HEK293 (cell line): Measurements from ENCODE around the gene MRPS10.

Experiments used
- REPIN1 ChIP-seq: fragments of 450-650 bp; formaldehyde crosslinking; IDR thresholded peaks from 2 replicates; pipeline ENCODE4 v1.5.1; 2017; ENCODE audit warnings: missing biosample characterization, missing genetic modification characterization, low read depth
- SCRT1 ChIP-seq: fragments of 450-650 bp; formaldehyde crosslinking; IDR thresholded peaks from 2 replicates; pipeline ENCODE4 v1.5.1; 2016; ENCODE audit warnings: missing biosample characterization, missing genetic modification characterization, borderline replicate concordance
- SP7 ChIP-seq: fragments of 450-650 bp; formaldehyde crosslinking; IDR thresholded peaks from 2 replicates; pipeline ENCODE4 v1.5.1; 2016; ENCODE audit warnings: missing biosample characterization, missing genetic modification characterization
- WT1 ChIP-seq: fragments of 450-650 bp; formaldehyde crosslinking; IDR thresholded peaks from 2 replicates; pipeline ENCODE4 v1.5.1; 2016; ENCODE audit warnings: missing biosample characterization, missing genetic modification characterization
- ZBTB48 ChIP-seq: fragments of 450-650 bp; formaldehyde crosslinking; IDR thresholded peaks from 2 replicates; pipeline ENCODE4 v1.5.1; 2016; ENCODE audit warnings: missing biosample characterization, missing genetic modification characterization
- ZIC2 ChIP-seq: fragments of 450-650 bp; formaldehyde crosslinking; IDR thresholded peaks from 2 replicates; pipeline ENCODE4 v1.5.1; 2016; ENCODE audit warnings: missing biosample characterization, missing genetic modification characterization
- ZNF112 ChIP-seq: fragments of 450-650 bp; formaldehyde crosslinking; IDR thresholded peaks from 2 replicates; pipeline ENCODE4 v1.5.0; 2017; ENCODE audit warnings: missing biosample characterization, missing genetic modification characterization
- ZNF16 ChIP-seq: fragments of 450-650 bp; formaldehyde crosslinking; IDR thresholded peaks from 2 replicates; pipeline ENCODE4 v1.5.1; 2016; ENCODE audit warnings: low read depth, missing biosample characterization, missing genetic modification characterization
- ZNF184 ChIP-seq: fragments of 450-650 bp; IDR thresholded peaks from 2 replicates; pipeline ENCODE4 v1.5.1; 2018; ENCODE audit warnings: missing biosample characterization, mild to moderate bottlenecking, missing genetic modification characterization
- ZNF223 ChIP-seq: fragments of 450-650 bp; formaldehyde crosslinking; IDR thresholded peaks from 2 replicates; pipeline ENCODE4 v1.5.1; 2016; ENCODE audit warnings: missing biosample characterization, missing genetic modification characterization
- ZNF423 ChIP-seq: fragments of 450-650 bp; formaldehyde crosslinking; IDR thresholded peaks from 2 replicates; pipeline ENCODE4 v1.5.1; 2016; ENCODE audit warnings: missing biosample characterization, missing genetic modification characterization
- ZNF501 ChIP-seq: fragments of 450-650 bp; formaldehyde crosslinking; IDR thresholded peaks from 2 replicates; pipeline ENCODE4 v1.5.1; 2016; ENCODE audit warnings: missing biosample characterization, missing genetic modification characterization
- ZNF664 ChIP-seq: fragments of 450-650 bp; formaldehyde crosslinking; IDR thresholded peaks from 2 replicates; pipeline ENCODE4 v1.5.1; 2016; ENCODE audit warnings: missing biosample characterization, missing genetic modification characterization
- ZXDB ChIP-seq: fragments of 450-650 bp; formaldehyde crosslinking; IDR thresholded peaks from 2 replicates; pipeline ENCODE4 v1.5.1; 2016; ENCODE audit warnings: missing biosample characterization, missing genetic modification characterization
- TF ChIP-seq, protein P1 (sequence below): fragments of 450-650 bp; formaldehyde crosslinking; IDR thresholded peaks from 2 replicates; pipeline ENCODE4 v1.5.1; 2016; ENCODE audit warnings: missing biosample characterization, missing genetic modification characterization
- TF ChIP-seq, protein P2 (sequence below): fragments of 450-650 bp; formaldehyde crosslinking; IDR thresholded peaks from 2 replicates; pipeline ENCODE4 v1.5.1; 2017; ENCODE audit warnings: missing biosample characterization, missing genetic modification characterization
- TF ChIP-seq, protein P3 (sequence below): fragments of 450-650 bp; formaldehyde crosslinking; optimal IDR thresholded peaks from 2 replicates; pipeline ENCODE3; 2016; ENCODE audit warnings: missing biosample characterization, mild to moderate bottlenecking, missing genetic modification characterization
- TF ChIP-seq, protein P4 (sequence below): fragments of 450-650 bp; formaldehyde crosslinking; IDR thresholded peaks from 2 replicates; pipeline ENCODE4 v1.5.1; 2016; ENCODE audit warnings: missing biosample characterization, missing genetic modification characterization
- TF ChIP-seq, protein P5 (sequence below): fragments of 450-650 bp; IDR thresholded peaks from 2 replicates; pipeline ENCODE4 v1.5.1; 2018; ENCODE audit warnings: missing biosample characterization, missing genetic modification characterization
- TF ChIP-seq, protein P6 (sequence below): fragments of 450-650 bp; formaldehyde crosslinking; IDR thresholded peaks from 2 replicates; pipeline ENCODE4 v1.5.1; 2016; ENCODE audit warnings: missing biosample characterization, missing genetic modification characterization
- TF ChIP-seq, protein P7 (sequence below): fragments of 450-650 bp; formaldehyde crosslinking; IDR thresholded peaks from 2 replicates; pipeline ENCODE4 v1.5.1; 2017; ENCODE audit warnings: missing biosample characterization, missing genetic modification characterization
- TF ChIP-seq, protein P8 (sequence below): fragments of 450-650 bp; formaldehyde crosslinking; IDR thresholded peaks from 2 replicates; pipeline ENCODE4 v1.5.1; 2017; ENCODE audit warnings: missing biosample characterization, mild to moderate bottlenecking, missing genetic modification characterization, moderate library complexity
- TF ChIP-seq, protein P9 (sequence below): sonication (generic); formaldehyde crosslinking; IDR thresholded peaks from 2 replicates; pipeline ENCODE4 v1.8.1; 2022; ENCODE audit warnings: mild to moderate bottlenecking, moderate library complexity, missing genetic modification reagents
- TF ChIP-seq, protein P10 (sequence below): fragments of 450-650 bp; formaldehyde crosslinking; IDR thresholded peaks from 2 replicates; pipeline ENCODE4 v1.5.1; 2016; ENCODE audit warnings: missing biosample characterization, missing genetic modification characterization, borderline replicate concordance

MRPS10 gene

DNA sequence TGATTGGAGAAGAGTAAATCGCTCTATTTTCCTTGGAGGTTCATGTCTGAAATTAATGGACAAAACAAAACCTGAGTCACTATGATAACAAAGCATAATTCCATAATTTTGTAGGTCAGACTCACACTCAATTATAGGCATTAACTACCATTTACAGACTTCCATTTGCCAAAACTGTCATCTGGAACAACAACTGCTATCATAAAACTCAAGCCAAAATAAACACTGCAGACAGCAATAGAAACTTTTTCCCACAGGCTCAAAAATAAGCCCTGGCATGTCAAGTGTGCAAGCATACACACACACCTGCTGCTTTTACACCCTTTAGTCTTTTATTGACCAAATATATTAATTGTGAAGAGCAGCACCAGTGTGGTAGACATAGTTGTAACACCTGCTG lies 7.1 kb downstream of the MRPS10 start (continued):
- no peak for TF ChIP-seq ZNF184 (tag by site-specific recombination)
- TF ChIP-seq ZNF423 (tag by site-specific recombination) = no peak
- TF ChIP-seq, protein P1, sequence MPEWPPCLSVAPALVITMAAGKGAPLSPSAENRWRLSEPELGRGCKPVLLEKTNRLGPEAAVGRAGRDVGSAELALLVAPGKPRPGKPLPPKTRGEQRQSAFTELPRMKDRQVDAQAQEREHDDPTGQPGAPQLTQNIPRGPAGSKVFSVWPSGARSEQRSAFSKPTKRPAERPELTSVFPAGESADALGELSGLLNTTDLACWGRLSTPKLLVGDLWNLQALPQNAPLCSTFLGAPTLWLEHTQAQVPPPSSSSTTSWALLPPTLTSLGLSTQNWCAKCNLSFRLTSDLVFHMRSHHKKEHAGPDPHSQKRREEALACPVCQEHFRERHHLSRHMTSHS = no peak
- no peak for TF ChIP-seq ZNF16 (tag by site-specific recombination)
- no peak for TF ChIP-seq ZNF223 (tag by site-specific recombination)
- 0 out of 2 replicates have a peak, but pooled peaks have one; percentile 16 for TF ChIP-seq ZIC2 (tag by site-specific recombination)
- TF ChIP-seq REPIN1 = no peak
- TF ChIP-seq SCRT1 = 0 out of 2 replicates have a peak, but pooled peaks have one; percentile 14
- peak; percentile 60 for TF ChIP-seq WT1
- TF ChIP-seq, protein P2, sequence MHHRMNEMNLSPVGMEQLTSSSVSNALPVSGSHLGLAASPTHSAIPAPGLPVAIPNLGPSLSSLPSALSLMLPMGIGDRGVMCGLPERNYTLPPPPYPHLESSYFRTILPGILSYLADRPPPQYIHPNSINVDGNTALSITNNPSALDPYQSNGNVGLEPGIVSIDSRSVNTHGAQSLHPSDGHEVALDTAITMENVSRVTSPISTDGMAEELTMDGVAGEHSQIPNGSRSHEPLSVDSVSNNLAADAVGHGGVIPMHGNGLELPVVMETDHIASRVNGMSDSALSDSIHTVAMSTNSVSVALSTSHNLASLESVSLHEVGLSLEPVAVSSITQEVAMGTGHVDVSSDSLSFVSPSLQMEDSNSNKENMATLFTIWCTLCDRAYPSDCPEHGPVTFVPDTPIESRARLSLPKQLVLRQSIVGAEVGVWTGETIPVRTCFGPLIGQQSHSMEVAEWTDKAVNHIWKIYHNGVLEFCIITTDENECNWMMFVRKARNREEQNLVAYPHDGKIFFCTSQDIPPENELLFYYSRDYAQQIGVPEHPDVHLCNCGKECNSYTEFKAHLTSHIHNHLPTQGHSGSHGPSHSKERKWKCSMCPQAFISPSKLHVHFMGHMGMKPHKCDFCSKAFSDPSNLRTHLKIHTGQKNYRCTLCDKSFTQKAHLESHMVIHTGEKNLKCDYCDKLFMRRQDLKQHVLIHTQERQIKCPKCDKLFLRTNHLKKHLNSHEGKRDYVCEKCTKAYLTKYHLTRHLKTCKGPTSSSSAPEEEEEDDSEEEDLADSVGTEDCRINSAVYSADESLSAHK (tag by site-specific recombination) = no peak
- TF ChIP-seq, protein P3, sequence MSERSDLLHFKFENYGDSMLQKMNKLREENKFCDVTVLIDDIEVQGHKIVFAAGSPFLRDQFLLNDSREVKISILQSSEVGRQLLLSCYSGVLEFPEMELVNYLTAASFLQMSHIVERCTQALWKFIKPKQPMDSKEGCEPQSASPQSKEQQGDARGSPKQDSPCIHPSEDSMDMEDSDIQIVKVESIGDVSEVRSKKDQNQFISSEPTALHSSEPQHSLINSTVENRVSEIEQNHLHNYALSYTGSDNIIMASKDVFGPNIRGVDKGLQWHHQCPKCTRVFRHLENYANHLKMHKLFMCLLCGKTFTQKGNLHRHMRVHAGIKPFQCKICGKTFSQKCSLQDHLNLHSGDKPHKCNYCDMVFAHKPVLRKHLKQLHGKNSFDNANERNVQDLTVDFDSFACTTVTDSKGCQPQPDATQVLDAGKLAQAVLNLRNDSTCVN (tag by site-specific recombination) = no peak
- no peak for TF ChIP-seq ZBTB48
- no peak for TF ChIP-seq ZNF501 (tag by site-specific recombination)
- TF ChIP-seq, protein P4, sequence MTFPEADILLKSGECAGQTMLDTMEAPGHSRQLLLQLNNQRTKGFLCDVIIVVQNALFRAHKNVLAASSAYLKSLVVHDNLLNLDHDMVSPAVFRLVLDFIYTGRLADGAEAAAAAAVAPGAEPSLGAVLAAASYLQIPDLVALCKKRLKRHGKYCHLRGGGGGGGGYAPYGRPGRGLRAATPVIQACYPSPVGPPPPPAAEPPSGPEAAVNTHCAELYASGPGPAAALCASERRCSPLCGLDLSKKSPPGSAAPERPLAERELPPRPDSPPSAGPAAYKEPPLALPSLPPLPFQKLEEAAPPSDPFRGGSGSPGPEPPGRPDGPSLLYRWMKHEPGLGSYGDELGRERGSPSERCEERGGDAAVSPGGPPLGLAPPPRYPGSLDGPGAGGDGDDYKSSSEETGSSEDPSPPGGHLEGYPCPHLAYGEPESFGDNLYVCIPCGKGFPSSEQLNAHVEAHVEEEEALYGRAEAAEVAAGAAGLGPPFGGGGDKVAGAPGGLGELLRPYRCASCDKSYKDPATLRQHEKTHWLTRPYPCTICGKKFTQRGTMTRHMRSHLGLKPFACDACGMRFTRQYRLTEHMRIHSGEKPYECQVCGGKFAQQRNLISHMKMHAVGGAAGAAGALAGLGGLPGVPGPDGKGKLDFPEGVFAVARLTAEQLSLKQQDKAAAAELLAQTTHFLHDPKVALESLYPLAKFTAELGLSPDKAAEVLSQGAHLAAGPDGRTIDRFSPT = 0 out of 2 replicates have a peak, but pooled peaks have one; percentile 19
- TF ChIP-seq, protein P5, sequence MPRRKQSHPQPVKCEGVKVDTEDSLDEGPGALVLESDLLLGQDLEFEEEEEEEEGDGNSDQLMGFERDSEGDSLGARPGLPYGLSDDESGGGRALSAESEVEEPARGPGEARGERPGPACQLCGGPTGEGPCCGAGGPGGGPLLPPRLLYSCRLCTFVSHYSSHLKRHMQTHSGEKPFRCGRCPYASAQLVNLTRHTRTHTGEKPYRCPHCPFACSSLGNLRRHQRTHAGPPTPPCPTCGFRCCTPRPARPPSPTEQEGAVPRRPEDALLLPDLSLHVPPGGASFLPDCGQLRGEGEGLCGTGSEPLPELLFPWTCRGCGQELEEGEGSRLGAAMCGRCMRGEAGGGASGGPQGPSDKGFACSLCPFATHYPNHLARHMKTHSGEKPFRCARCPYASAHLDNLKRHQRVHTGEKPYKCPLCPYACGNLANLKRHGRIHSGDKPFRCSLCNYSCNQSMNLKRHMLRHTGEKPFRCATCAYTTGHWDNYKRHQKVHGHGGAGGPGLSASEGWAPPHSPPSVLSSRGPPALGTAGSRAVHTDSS (tag by site-specific recombination) = no peak
- peak; percentile 23; the same call in 1 of the 2 replicates for TF ChIP-seq ZNF664
- TF ChIP-seq, protein P6, sequence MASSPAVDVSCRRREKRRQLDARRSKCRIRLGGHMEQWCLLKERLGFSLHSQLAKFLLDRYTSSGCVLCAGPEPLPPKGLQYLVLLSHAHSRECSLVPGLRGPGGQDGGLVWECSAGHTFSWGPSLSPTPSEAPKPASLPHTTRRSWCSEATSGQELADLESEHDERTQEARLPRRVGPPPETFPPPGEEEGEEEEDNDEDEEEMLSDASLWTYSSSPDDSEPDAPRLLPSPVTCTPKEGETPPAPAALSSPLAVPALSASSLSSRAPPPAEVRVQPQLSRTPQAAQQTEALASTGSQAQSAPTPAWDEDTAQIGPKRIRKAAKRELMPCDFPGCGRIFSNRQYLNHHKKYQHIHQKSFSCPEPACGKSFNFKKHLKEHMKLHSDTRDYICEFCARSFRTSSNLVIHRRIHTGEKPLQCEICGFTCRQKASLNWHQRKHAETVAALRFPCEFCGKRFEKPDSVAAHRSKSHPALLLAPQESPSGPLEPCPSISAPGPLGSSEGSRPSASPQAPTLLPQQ = peak; percentile 56
- no peak for TF ChIP-seq ZNF112 (tag by site-specific recombination)
- TF ChIP-seq, protein P7, sequence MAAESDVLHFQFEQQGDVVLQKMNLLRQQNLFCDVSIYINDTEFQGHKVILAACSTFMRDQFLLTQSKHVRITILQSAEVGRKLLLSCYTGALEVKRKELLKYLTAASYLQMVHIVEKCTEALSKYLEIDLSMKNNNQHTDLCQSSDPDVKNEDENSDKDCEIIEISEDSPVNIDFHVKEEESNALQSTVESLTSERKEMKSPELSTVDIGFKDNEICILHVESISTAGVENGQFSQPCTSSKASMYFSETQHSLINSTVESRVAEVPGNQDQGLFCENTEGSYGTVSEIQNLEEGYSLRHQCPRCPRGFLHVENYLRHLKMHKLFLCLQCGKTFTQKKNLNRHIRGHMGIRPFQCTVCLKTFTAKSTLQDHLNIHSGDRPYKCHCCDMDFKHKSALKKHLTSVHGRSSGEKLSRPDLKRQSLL (tag by site-specific recombination) = no peak
- TF ChIP-seq, protein P8, sequence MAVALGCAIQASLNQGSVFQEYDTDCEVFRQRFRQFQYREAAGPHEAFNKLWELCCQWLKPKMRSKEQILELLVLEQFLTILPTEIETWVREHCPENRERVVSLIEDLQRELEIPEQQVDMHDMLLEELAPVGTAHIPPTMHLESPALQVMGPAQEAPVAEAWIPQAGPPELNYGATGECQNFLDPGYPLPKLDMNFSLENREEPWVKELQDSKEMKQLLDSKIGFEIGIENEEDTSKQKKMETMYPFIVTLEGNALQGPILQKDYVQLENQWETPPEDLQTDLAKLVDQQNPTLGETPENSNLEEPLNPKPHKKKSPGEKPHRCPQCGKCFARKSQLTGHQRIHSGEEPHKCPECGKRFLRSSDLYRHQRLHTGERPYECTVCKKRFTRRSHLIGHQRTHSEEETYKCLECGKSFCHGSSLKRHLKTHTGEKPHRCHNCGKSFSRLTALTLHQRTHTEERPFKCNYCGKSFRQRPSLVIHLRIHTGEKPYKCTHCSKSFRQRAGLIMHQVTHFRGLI = no peak
- TF ChIP-seq ZXDB (tag by site-specific recombination) = 0 out of 2 replicates have a peak, but pooled peaks have one; percentile 45
- TF ChIP-seq, protein P9, sequence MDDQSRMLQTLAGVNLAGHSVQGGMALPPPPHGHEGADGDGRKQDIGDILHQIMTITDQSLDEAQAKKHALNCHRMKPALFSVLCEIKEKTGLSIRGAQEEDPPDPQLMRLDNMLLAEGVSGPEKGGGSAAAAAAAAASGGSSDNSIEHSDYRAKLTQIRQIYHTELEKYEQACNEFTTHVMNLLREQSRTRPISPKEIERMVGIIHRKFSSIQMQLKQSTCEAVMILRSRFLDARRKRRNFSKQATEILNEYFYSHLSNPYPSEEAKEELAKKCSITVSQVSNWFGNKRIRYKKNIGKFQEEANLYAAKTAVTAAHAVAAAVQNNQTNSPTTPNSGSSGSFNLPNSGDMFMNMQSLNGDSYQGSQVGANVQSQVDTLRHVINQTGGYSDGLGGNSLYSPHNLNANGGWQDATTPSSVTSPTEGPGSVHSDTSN = no peak
- TF ChIP-seq SP7 (tag by site-specific recombination) = peak; percentile 86
- TF ChIP-seq, protein P10, sequence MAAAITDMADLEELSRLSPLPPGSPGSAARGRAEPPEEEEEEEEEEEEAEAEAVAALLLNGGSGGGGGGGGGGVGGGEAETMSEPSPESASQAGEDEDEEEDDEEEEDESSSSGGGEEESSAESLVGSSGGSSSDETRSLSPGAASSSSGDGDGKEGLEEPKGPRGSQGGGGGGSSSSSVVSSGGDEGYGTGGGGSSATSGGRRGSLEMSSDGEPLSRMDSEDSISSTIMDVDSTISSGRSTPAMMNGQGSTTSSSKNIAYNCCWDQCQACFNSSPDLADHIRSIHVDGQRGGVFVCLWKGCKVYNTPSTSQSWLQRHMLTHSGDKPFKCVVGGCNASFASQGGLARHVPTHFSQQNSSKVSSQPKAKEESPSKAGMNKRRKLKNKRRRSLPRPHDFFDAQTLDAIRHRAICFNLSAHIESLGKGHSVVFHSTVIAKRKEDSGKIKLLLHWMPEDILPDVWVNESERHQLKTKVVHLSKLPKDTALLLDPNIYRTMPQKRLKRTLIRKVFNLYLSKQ (tag by site-specific recombination) = no peak
